ENCODE data around the gene MOAP1. TPM values are rescaled to one million over a fixed set of nuclear protein-coding genes. Genes with fewer than 3 reads are reported as not detected.

Gene MOAP1
- total and polyA plus RNA-seq, 9 donors, result 20.5 to 41.4 (median 29.4) TPM

- Histone ChIP-seq H3K27ac (no peak overlapping the region), H3K36me3 (no peaks in the 10 kb centered on the region), H3K9me3 (no peaks in the 10 kb centered on the region), H3K4me3 (no peak overlapping the region), H3K4me1 (ENCODE audit: insufficient read depth) (peaks cover 4% of the 10 kb centered on the region), H3K27me3 (no peaks in the 10 kb centered on the region)
- no peak for TF ChIP-seq CTCF (IDR thresholded peaks at IDR 0.05)
- TF ChIP-seq EP300 (IDR thresholded peaks at IDR 0.05), result no peak
- no peak for TF ChIP-seq POLR2A (IDR thresholded peaks at IDR 0.05)
- intact Hi-C loops (cut with DNase I), result no loop called here
- DNase-seq, result no peak
- 67 to 87% (median 85%) methylated on average over 7 of the region's 7 CpGs for WGBS, 3 donors
Observed at GRCh38 chr14:93201155-93201704, 16.5 kb upstream of the MOAP1 start.

DNA sequence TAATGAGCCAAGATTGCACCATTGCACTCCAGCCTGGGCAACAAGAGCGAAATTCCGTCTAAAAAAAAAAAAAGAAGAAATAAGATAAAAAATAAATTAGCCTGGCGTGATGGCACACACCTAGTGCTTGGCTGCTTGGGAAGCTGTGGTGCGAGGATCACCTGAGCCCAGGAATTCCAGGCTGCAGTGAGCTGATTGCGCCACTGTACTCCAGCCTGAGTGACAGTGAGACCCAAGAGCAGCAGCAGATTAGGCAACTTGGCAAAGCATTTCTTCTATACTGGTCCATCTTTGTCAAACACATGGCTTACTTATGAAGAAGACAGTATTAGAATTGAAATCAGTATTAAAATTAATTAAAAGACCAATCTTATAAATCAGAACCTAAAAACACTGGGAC is 15.9 kb upstream of the MOAP1 start:
- H3K27ac ChIP-seq, result no peak overlapping the region
- H3K9me3 ChIP-seq, result no peaks in the 10 kb centered on the region
- H3K27me3 ChIP-seq, result no peaks in the 10 kb centered on the region
- H3K4me1 ChIP-seq (ENCODE audit: insufficient read depth), result no peaks in the 10 kb centered on the region
- no peak overlapping the region for H3K4me3 ChIP-seq
- intact Hi-C loops (cut with DNase I), result no loop called here
- DNase-seq, result no peak
- WGBS, 3 donors, result 96 to 98% (median 97%) methylated on average over 5 of the region's 5 CpGs
- H3K36me3 ChIP-seq, result no peaks in the 10 kb centered on the region
- TF ChIP-seq EP300 (IDR thresholded peaks at IDR 0.05), result no peak
- no peak for TF ChIP-seq CTCF (IDR thresholded peaks at IDR 0.05)
- no peak for TF ChIP-seq POLR2A (IDR thresholded peaks at IDR 0.05)

DNA sequence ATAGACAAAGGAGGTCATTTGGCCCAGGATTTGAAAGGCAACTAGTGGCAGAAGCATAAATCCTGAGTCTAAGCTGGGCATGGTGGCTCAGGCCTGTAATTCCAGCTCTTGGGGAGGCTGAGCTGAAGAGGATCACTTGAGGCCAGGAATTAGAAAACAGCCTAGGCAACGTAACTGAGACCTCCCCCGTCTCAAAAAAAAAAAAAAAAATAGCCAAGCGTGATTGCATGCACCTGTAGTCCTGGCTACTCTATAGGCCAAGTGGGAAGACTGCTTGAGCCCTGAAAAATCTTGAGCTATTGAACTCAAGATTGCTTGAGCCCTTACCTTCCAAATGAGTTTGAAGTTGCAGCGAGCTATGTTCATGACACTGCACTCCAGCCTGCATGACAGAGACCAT is 14.3 kb upstream of the MOAP1 start:
- Histone ChIP-seq H3K4me3 (no peak overlapping the region), H3K27me3 (no peaks in the 10 kb centered on the region), H3K36me3 (no peaks in the 10 kb centered on the region), H3K9me3 (no peaks in the 10 kb centered on the region), H3K27ac (no peak overlapping the region), H3K4me1 (ENCODE audit: insufficient read depth) (no peaks in the 10 kb centered on the region)
- WGBS, 3 donors, result 76 to 93% (median 88%) methylated on average over 4 of the region's 4 CpGs
- TF ChIP-seq POLR2A (IDR thresholded peaks at IDR 0.05) (no peak), EP300 (IDR thresholded peaks at IDR 0.05) (no peak), CTCF (IDR thresholded peaks at IDR 0.05) (no peak)
- intact Hi-C loops (cut with DNase I), result no loop called here
- DNase-seq, result no peak

- no peak for DNase-seq
- WGBS, 3 donors, result 83 to 97% (median 96%) methylated on average over 1 of the region's 1 CpG
- no peaks in the 10 kb centered on the region for H3K36me3 ChIP-seq
- no peaks in the 10 kb centered on the region for H3K9me3 ChIP-seq
- intact Hi-C loops (cut with DNase I), result no loop called here
- no peak overlapping the region for H3K4me3 ChIP-seq
- no peaks in the 10 kb centered on the region for H3K27me3 ChIP-seq
- H3K4me1 ChIP-seq (ENCODE audit: insufficient read depth), result no peaks in the 10 kb centered on the region
- TF ChIP-seq POLR2A (IDR thresholded peaks at IDR 0.05), result no peak
- no peak for TF ChIP-seq EP300 (IDR thresholded peaks at IDR 0.05)
- no peak for TF ChIP-seq CTCF (IDR thresholded peaks at IDR 0.05)
- no peak overlapping the region for H3K27ac ChIP-seq
Observed at GRCh38 chr14:93195316-93195999, 10.8 kb upstream of the MOAP1 start.

All from ovary (tissue), 9 donors.